H9 (cell line): Measurements from ENCODE around the gene TANGO6. TPM values are rescaled to one million over a fixed set of nuclear protein-coding genes. Genes with fewer than 3 reads are reported as not detected.

Experiments used
- DNase-seq: peaks from one replicate; pipeline ENCODE4 v3.0.0-alpha.2; 2017
- H2AFZ ChIP-seq: one replicate; pipeline ENCODE4 v1.6.1; 2013; ENCODE audit warnings: mild to moderate bottlenecking, low read length, control low read depth, moderate library complexity
- H2AK5ac ChIP-seq: 2 replicates; pipeline ENCODE4 v1.6.1; 2013; ENCODE audit warnings: low read length, control low read depth, mixed read lengths; ENCODE audit not compliant: insufficient read length
- H2BK120ac ChIP-seq: one replicate; pipeline ENCODE4 v1.6.1; 2013; ENCODE audit warnings: low read depth, mild to moderate bottlenecking, low read length, control low read depth, inconsistent platforms; ENCODE audit not compliant: poor library complexity, severe bottlenecking
- H2BK12ac ChIP-seq: 2 replicates; pipeline ENCODE4 v1.6.1; 2013; ENCODE audit warnings: low read length, control low read depth, mixed read lengths, low read depth; ENCODE audit not compliant: insufficient read length
- H2BK15ac ChIP-seq: 2 replicates; pipeline ENCODE4 v1.6.1; 2013; ENCODE audit warnings: low read depth, low read length, control low read depth
- H2BK20ac ChIP-seq: one replicate; pipeline ENCODE4 v1.6.1; 2013; ENCODE audit warnings: low read depth, mild to moderate bottlenecking, low read length, control low read depth, inconsistent platforms; ENCODE audit not compliant: poor library complexity, severe bottlenecking
- H2BK5ac ChIP-seq: 2 replicates; pipeline ENCODE4 v1.6.1; 2013; ENCODE audit warnings: low read length, control low read depth, mixed read lengths; ENCODE audit not compliant: insufficient read length
- H3K14ac ChIP-seq: 2 replicates; pipeline ENCODE4 v1.6.1; 2013; ENCODE audit warnings: low read length, control low read depth; ENCODE audit not compliant: insufficient read depth
- H3K18ac ChIP-seq: 2 replicates; pipeline ENCODE4 v1.6.1; 2013; ENCODE audit warnings: low read depth, mild to moderate bottlenecking, mixed read lengths, low read length, control low read depth; ENCODE audit not compliant: insufficient read length
- H3K23ac ChIP-seq: 2 replicates; pipeline ENCODE4 v1.6.1; 2013; ENCODE audit warnings: low read length, control low read depth, mixed read lengths, low read depth; ENCODE audit not compliant: insufficient read length
- H3K23me2 ChIP-seq: 2 replicates; pipeline ENCODE4 v1.6.1; 2013; ENCODE audit warnings: low read depth, mild to moderate bottlenecking, mixed read lengths, low read length, control low read depth; ENCODE audit not compliant: insufficient read length, poor library complexity, severe bottlenecking
- H3K27ac ChIP-seq: 2 replicates; pipeline ENCODE4 v1.5.1; 2013; ENCODE audit warnings: low read length, control low read depth, mixed read lengths, low read depth; ENCODE audit not compliant: insufficient read length
- H3K27me3 ChIP-seq: 2 replicates; pipeline ENCODE4 v1.6.1; 2013; ENCODE audit warnings: low read length, control low read depth, inconsistent platforms; ENCODE audit not compliant: insufficient read depth
- H3K4ac ChIP-seq: 2 replicates; pipeline ENCODE4 v1.6.1; 2013; ENCODE audit warnings: low read depth, mild to moderate bottlenecking, control low read depth, inconsistent platforms, low read length, moderate library complexity
- H3K4me1 ChIP-seq: 2 replicates; pipeline ENCODE4 v1.6.1; 2013; ENCODE audit warnings: low read length, control low read depth, inconsistent platforms; ENCODE audit not compliant: insufficient read depth
- H3K4me2 ChIP-seq: 2 replicates; pipeline ENCODE4 v1.6.1; 2013; ENCODE audit warnings: low read length, control low read depth, mixed read lengths; ENCODE audit not compliant: insufficient read length, insufficient read depth
- H3K56ac ChIP-seq: 2 replicates; pipeline ENCODE4 v1.6.1; 2013; ENCODE audit warnings: low read depth, mild to moderate bottlenecking, mixed read lengths, low read length, control low read depth; ENCODE audit not compliant: insufficient read length
- H3K79me1 ChIP-seq: 2 replicates; pipeline ENCODE4 v1.6.1; 2013; ENCODE audit warnings: low read depth, mild to moderate bottlenecking, moderate library complexity, low read length, control low read depth, inconsistent platforms; ENCODE audit not compliant: insufficient read depth, poor library complexity, severe bottlenecking
- H3K79me2 ChIP-seq: 2 replicates; pipeline ENCODE4 v1.6.1; 2013; ENCODE audit warnings: low read length, control low read depth, inconsistent platforms; ENCODE audit not compliant: insufficient read depth
- H3K9ac ChIP-seq: 2 replicates; pipeline ENCODE4 v1.6.1; 2013; ENCODE audit warnings: low read length, control low read depth, mixed read lengths; ENCODE audit not compliant: insufficient read length; ENCODE audit errors: extremely low read depth
- H3K9me3 ChIP-seq: one replicate; pipeline ENCODE4 v1.6.1; 2013; ENCODE audit warnings: low read depth, low read length, inconsistent platforms; ENCODE audit not compliant: control insufficient read depth
- H3T11ph ChIP-seq: one replicate; pipeline ENCODE4 v1.6.1; 2013; ENCODE audit warnings: mild to moderate bottlenecking, low read length, control low read depth, inconsistent platforms
- H4K20me1 ChIP-seq: one replicate; pipeline ENCODE4 v1.6.1; 2013; ENCODE audit not compliant: control insufficient read depth, insufficient read length, insufficient read depth
- H4K5ac ChIP-seq: 2 replicates; pipeline ENCODE4 v1.6.1; 2013; ENCODE audit warnings: low read depth, mild to moderate bottlenecking, mixed read lengths, low read length, control low read depth; ENCODE audit not compliant: insufficient read length
- H4K8ac ChIP-seq: replicated peaks from 2 replicates; pipeline ENCODE4 v1.6.1; 2013; ENCODE audit warnings: low read length, control low read depth, mixed read lengths, low read depth; ENCODE audit not compliant: insufficient read length
- H4K91ac ChIP-seq: 2 replicates; pipeline ENCODE4 v1.6.1; 2013; ENCODE audit warnings: low read depth, mild to moderate bottlenecking, moderate library complexity, mixed read lengths, low read length, control low read depth; ENCODE audit not compliant: insufficient read length
- H3K27ac Mint-ChIP-seq, 3 experiments: 2 replicates in 2 of 3; 3 replicates in 1 of 3; pipeline ENCODE4 v1.8.0; 2020 to 2021; ENCODE audit warnings: mixed read lengths in 3 of 3, mild to moderate bottlenecking in 1 of 3, moderate library complexity in 1 of 3
- H3K27me3 Mint-ChIP-seq: 2 replicates; pipeline ENCODE4 v1.8.0; 2021; ENCODE audit warnings: low read depth, mild to moderate bottlenecking, moderate library complexity, mixed read lengths
- H3K36me3 Mint-ChIP-seq, 3 experiments: 2 replicates in 2 of 3; 3 replicates in 1 of 3; pipeline ENCODE4 v1.8.0; 2020 to 2021; ENCODE audit warnings: low read depth in 3 of 3, mixed read lengths in 3 of 3; ENCODE audit not compliant: insufficient read depth in 1 of 3
- H3K4me1 Mint-ChIP-seq, 2 experiments: 2 replicates each; pipeline ENCODE4 v1.8.0; 2020; ENCODE audit warnings: mixed read lengths in 2 of 2
- H3K4me3 Mint-ChIP-seq, 2 experiments: 2 replicates in 1 of 2; 3 replicates in 1 of 2; pipeline ENCODE4 v1.8.0; 2020 to 2021; ENCODE audit warnings: mild to moderate bottlenecking in 2 of 2, mixed read lengths in 2 of 2, moderate library complexity in 1 of 2
- H3K9me3 Mint-ChIP-seq, 2 experiments: 2 replicates in 1 of 2; 3 replicates in 1 of 2; pipeline ENCODE4 v1.8.0; 2020; ENCODE audit warnings: mild to moderate bottlenecking in 2 of 2, mixed read lengths in 2 of 2, moderate library complexity in 1 of 2
- WGBS: extraction: QIAGEN DNeasy Blood & Tissue Kit; methylation state at CpG from one replicate; pipeline ENCODE4 v1.1.7; 2013; ENCODE audit warnings: missing lambda C conversion rate, low lambda C conversion rate, mixed read lengths; ENCODE audit not compliant: insufficient read length; ENCODE audit errors: extremely low coverage; 5-methylcytosine and 5-hydroxymethylcytosine counted together
- total RNA-seq: library from RNA; stranded (reverse); gene quantifications from 2 replicates; pipeline ENCODE4 v1.2.1, GENCODE V29; 2021
- TF ChIP-seq, protein P1 (sequence below): fragments of 200-600 bp; sonication (generic); conservative IDR thresholded peaks from 3 replicates; pipeline ENCODE4 v1.8.0; 2021; ENCODE audit warnings: antibody characterized with exemption, mild to moderate bottlenecking

The TANGO6 gene
- total RNA-seq, 1 experiment from 2014 or later: 12.0 TPM

DNA sequence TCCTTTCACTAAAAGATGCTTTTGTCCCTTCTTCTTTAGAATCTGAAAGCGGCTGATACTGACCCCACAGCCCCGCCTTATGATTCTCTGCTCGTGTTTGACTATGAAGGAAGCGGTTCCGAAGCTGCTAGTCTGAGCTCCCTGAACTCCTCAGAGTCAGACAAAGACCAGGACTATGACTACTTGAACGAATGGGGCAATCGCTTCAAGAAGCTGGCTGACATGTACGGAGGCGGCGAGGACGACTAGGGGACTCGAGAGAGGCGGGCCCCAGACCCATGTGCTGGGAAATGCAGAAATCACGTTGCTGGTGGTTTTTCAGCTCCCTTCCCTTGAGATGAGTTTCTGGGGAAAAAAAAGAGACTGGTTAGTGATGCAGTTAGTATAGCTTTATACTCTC is 10.1 kb upstream of the TANGO6 start:
- Histone ChIP-seq H3K27ac (no peak overlapping the region), H3K79me2 (no peaks in the 10 kb centered on the region), H2AK5ac (no peak overlapping the region), H3K4me1 (no peaks in the 10 kb centered on the region), H3K79me1 (no peaks in the 10 kb centered on the region), H4K91ac (no peak overlapping the region), H3T11ph (no peak overlapping the region), H2BK5ac (no peak overlapping the region), H4K5ac (no peak overlapping the region), H3K9me3 (no peaks in the 10 kb centered on the region), H3K9ac (no peak overlapping the region), H2AFZ (no peak overlapping the region), H3K56ac (no peak overlapping the region), H3K4me2 (no peak overlapping the region), H2BK15ac (no peak overlapping the region), H2BK120ac (no peak overlapping the region), H3K14ac (no peak overlapping the region), H2BK12ac (no peak overlapping the region), H3K23me2 (no peaks in the 10 kb centered on the region), H4K8ac (no peak overlapping the region), H3K18ac (no peak overlapping the region), H3K4ac (no peak overlapping the region), H3K27me3 (no peaks in the 10 kb centered on the region), H2BK20ac (no peak overlapping the region), H4K20me1 (no peaks in the 10 kb centered on the region), H3K23ac (no peak overlapping the region)
- no peaks in the 10 kb centered on the region for H3K27me3 Mint-ChIP-seq
- TF ChIP-seq, protein P1, sequence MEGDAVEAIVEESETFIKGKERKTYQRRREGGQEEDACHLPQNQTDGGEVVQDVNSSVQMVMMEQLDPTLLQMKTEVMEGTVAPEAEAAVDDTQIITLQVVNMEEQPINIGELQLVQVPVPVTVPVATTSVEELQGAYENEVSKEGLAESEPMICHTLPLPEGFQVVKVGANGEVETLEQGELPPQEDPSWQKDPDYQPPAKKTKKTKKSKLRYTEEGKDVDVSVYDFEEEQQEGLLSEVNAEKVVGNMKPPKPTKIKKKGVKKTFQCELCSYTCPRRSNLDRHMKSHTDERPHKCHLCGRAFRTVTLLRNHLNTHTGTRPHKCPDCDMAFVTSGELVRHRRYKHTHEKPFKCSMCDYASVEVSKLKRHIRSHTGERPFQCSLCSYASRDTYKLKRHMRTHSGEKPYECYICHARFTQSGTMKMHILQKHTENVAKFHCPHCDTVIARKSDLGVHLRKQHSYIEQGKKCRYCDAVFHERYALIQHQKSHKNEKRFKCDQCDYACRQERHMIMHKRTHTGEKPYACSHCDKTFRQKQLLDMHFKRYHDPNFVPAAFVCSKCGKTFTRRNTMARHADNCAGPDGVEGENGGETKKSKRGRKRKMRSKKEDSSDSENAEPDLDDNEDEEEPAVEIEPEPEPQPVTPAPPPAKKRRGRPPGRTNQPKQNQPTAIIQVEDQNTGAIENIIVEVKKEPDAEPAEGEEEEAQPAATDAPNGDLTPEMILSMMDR: no peak
- H3K9me3 Mint-ChIP-seq: no peaks in the 10 kb centered on the region
- peaks cover 42 to 69% (median 66%) of the 10 kb centered on the region in 3 experiments; a peak in 6 of 7 replicates for H3K36me3 Mint-ChIP-seq
- H3K4me3 Mint-ChIP-seq: no peak overlapping the region
- no peaks in the 10 kb centered on the region for H3K4me1 Mint-ChIP-seq
- peak overlapping the region in 1 of 3 experiments; percentile 73; a peak in 2 of 7 replicates for H3K27ac Mint-ChIP-seq
- no CpG with 5 or more reads among the region's 14 CpGs for WGBS
- no peak for DNase-seq
